ENCODE results near the gene LMBR1L. TPM values are rescaled to one million over a fixed set of nuclear protein-coding genes. Genes with fewer than 3 reads are reported as not detected.
"Not testable (repeated sequence)": the region's sequence is repeated elsewhere in the genome, so short reads cannot be mapped to it uniquely, and the experiment has no call there.

The LMBR1L gene
- total RNA-seq, 2 experiments from 2014 or later: 43.5 to 50.9 TPM

DNA sequence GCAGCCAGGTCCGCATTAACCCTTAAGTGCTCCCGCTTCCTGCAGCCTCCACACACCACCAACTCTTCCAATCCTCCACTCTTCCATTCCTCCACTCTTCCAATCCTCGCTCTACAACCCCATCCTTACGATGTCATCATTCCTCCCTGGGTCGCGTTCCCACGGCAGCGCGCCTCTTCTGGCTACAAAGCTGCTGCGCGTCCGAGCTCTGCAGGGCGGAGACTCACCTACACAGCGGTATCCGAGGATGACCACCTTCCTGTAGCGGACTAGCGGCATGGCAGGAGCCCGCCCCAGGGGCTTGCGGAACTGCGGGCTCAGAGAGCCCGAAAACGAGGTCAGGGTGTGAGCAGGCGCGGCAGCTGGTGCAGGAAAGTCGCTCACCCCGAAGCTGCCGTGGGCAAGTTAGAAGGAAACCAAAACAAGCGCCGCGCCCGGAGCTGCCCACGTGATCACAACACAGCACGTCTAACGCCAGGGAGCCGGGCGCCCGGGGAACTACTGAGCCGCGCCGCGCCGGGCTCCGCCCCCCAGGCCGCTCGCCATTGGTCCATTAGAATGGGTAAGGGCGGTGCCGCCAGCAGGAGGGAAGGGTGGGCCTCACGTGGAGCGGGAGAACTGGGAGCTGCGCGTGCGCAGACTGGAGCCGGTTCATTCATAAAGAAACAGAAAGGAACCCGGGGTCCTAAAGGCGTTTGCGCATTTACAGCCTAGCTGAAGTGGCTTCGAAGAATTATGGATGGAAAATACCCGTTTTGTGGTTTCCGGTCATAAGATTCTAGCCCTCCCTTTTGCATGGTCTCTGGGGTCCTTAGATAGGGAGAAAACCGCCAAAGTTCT is 40.9 kb downstream of the LMBR1L start, which contains the start of gene RHEBL1:
TSS of gene RHEBL1 (minus strand) at position 473 of the 840 bp plus-strand sequence. CDS start at position 279, 194 bp downstream.
- Mint-ChIP-seq H3K9me3 (no peaks in the 10 kb centered on the region), H3K27ac (peak within 1 kb of the TSS; percentile 92), H3K27me3 (no peaks in the 10 kb centered on the region), H3K4me3 (peak within 1 kb of the TSS; percentile 98), H3K36me3 (ENCODE audit: low read depth) (peaks cover 14% of the 10 kb centered on the region), H3K4me1 (ENCODE audit: low read depth) (peaks cover 27% of the 10 kb centered on the region)
- intact Hi-C loops (cut with micrococcal nuclease): no loop called here
- ChIA-PET CTCF (interaction anchor here (0.5 to 2.3 kb wide), 20 partner anchors 11 to 216 kb away, joined by 3 to 22 read pairs (median 4); partner anchors contain the start of genes ARF3, DHH, LMBR1L and TUBA1B), POLR2A (interaction anchor here (0.6 to 1.9 kb wide), 11 partner anchors 11 to 135 kb away, joined by 3 to 13 read pairs (median 5); partner anchors contain the start of genes PRKAG1, TUBA1A and TUBA1B)
- TF ChIP-seq CTCF (IDR thresholded peaks at IDR 0.05): no peak
- ATAC-seq (peak; percentile 100), DNase-seq (peak; percentile 100)

DNA sequence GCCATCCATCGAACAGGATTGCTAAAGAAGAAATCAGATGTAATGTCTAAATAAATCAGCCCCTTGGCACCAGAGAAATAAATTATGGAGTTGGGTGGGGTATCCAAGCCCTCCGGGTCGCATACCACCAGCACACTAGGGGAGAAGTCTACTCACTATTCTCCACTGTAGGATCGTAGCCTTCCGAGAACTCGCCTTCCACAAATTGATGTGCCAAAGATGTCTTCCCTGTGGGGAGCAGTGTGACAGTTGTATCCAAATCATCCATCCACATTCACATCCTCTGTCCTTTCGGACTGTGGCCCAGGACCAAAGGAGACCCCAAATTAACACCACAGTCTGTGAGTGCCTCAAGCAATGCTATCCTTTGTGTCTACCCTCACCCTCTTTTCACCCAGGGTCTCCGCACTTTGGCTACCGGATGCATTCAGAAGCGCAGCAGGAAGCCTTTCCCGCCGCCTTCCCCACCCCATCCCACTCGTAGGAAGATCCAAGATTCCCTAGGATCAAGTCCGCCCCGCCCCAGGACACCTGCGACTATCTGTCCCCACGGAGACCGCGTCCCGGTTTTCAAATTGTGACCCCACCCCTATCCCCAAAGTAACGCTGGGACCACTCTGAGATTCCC is 41.7 kb downstream of the LMBR1L start:
- ChIA-PET CTCF (interaction anchor here (0.5 to 7.5 kb wide), 15 partner anchors 16 to 215 kb away, joined by 3 to 220 read pairs (median 5); partner anchors contain the start of genes ARF3, DHH and TUBA1B), POLR2A (interaction anchor here (1.2 to 1.9 kb wide), 5 partner anchors 10 to 61 kb away, joined by 3 to 13 read pairs (median 6); partner anchors contain the start of gene TUBA1B)
- peaks cover 28% of the 10 kb centered on the region for H3K4me1 Mint-ChIP-seq (ENCODE audit: low read depth)
- H3K4me3 Mint-ChIP-seq: peak overlapping the region; percentile 98
- no peak for DNase-seq
- no peaks in the 10 kb centered on the region for H3K9me3 Mint-ChIP-seq
- intact Hi-C loops (cut with micrococcal nuclease): no loop called here
- ATAC-seq: no peak
- H3K27ac Mint-ChIP-seq: peak overlapping the region; percentile 90
- no peak for TF ChIP-seq CTCF (IDR thresholded peaks at IDR 0.05)
- peaks cover 16% of the 10 kb centered on the region for H3K36me3 Mint-ChIP-seq (ENCODE audit: low read depth)
- H3K27me3 Mint-ChIP-seq: no peaks in the 10 kb centered on the region

- intact Hi-C loops (cut with micrococcal nuclease): no loop called here
- POLR2A ChIA-PET: interaction anchor here (0.7 to 3.6 kb wide), 4 partner anchors 40 to 185 kb away, joined by 4 to 16 read pairs (median 8); partner anchors contain the start of gene TUBA1B
Observed at GRCh38 chr12:49066120-49066519, 44.5 kb downstream of the LMBR1L start.

DNA sequence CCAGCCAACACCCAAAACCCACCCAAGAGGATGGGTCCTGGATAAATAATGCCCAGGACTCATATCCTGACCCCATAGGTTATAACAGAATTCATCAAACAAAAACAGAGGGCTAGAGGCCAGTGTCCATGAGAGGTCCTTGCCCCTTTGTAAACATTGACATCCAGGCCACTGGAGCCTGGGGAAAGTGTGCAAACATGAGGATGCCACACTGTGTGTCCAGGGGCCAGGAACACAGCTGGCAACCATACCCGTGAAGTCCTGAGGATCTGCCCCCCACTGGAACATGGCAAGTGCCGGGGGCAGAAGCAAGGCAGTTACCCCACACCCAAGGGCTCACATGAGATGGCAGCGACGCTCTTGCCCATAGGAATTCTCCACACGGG is 45.9 kb downstream of the LMBR1L start:
- no peak for ATAC-seq
- intact Hi-C loops (cut with micrococcal nuclease): loop anchor here (2.0 kb wide), 1 partner anchor 32 kb away; no protein-coding TSS in a partner anchor
- Mint-ChIP-seq H3K4me1 (ENCODE audit: low read depth) (peaks cover 20% of the 10 kb centered on the region), H3K4me3 (no peak overlapping the region), H3K36me3 (ENCODE audit: low read depth) (peaks cover 25% of the 10 kb centered on the region), H3K27me3 (no peaks in the 10 kb centered on the region), H3K27ac (no peak overlapping the region), H3K9me3 (no peaks in the 10 kb centered on the region)
- POLR2A ChIA-PET: interaction anchor here (0.6 to 3.6 kb wide), 10 partner anchors 20 to 66 kb away, joined by 3 to 16 read pairs (median 6); partner anchors contain the start of gene TUBA1B
- CTCF ChIA-PET: interaction anchor here (0.6 to 7.5 kb wide), 35 partner anchors 9 to 267 kb away, joined by 3 to 220 read pairs (median 6); partner anchors contain the start of genes ARF3, DDN, DHH and FKBP11
- no peak for TF ChIP-seq CTCF (IDR thresholded peaks at IDR 0.05)
- no peak for DNase-seq

More at GRCh38 chr12:49066120-49066519, 44.5 kb downstream of the LMBR1L start:
- Mint-ChIP-seq H3K9me3 (no peaks in the 10 kb centered on the region), H3K27ac (no peak overlapping the region), H3K36me3 (ENCODE audit: low read depth) (peaks cover 23% of the 10 kb centered on the region), H3K4me1 (ENCODE audit: low read depth) (peaks cover 25% of the 10 kb centered on the region), H3K27me3 (no peaks in the 10 kb centered on the region), H3K4me3 (no peak overlapping the region)
- DNase-seq: no peak
- CTCF ChIA-PET: interaction anchor here (0.7 to 7.5 kb wide), 5 partner anchors 14 to 36 kb away, joined by 4 to 220 read pairs (median 56); partner anchors contain the start of gene DHH
- no peak for TF ChIP-seq CTCF (IDR thresholded peaks at IDR 0.05)
- ATAC-seq: no peak

DNA sequence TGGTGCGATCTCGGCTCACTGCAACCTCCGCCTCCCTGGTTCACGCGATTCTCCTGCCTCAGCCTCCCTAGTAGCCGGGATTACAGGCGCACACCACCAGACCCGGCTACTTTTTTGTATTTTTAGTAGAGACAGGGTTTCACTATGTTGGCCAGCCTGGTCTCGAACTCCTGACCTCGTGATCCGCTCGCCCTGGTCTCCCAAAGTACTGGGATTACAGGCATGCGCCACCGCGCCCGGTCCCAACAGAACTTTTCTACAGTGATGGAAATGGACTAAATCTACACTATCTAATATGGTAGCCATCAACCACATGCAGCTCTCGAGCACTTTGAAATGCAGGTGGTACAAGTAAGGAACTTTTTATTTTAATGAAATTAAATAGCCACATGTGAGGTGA is 48.7 kb downstream of the LMBR1L start:
- H3K36me3 Mint-ChIP-seq (ENCODE audit: low read depth): peaks cover 27% of the 10 kb centered on the region
- ChIA-PET CTCF (interaction anchor here (2.8 to 7.5 kb wide), 6 partner anchors 12 to 69 kb away, joined by 17 to 220 read pairs (median 41); partner anchors contain the start of genes DHH and TUBA1B), POLR2A (interaction anchor here (0.8 kb wide), 1 partner anchor 26 kb away, joined by 3 read pairs; no protein-coding TSS in a partner anchor)
- peak overlapping the region; percentile 96 for H3K4me3 Mint-ChIP-seq
- ATAC-seq; DNase-seq; intact Hi-C loops (cut with micrococcal nuclease); H3K27me3 Mint-ChIP-seq; H3K27ac Mint-ChIP-seq; H3K9me3 Mint-ChIP-seq: not testable (repeated sequence)
- peaks cover 25% of the 10 kb centered on the region for H3K4me1 Mint-ChIP-seq (ENCODE audit: low read depth)
